Effector CD8-positive, alpha-beta T cell (primary cell): ENCODE measurements around the gene FGF18.

Source experiments
- DNase-seq: peaks from one replicate; lab custom pipeline; 2025; lab: John Stamatoyannopoulos, UW

FGF18 gene

GRCh38 chr5:171442287-171443042, 23.0 kb downstream of the FGF18 start:
- no peak for DNase-seq

GRCh38 chr5:171444582-171444981, 25.1 kb downstream of the FGF18 start:
- no peak for DNase-seq

GRCh38 chr5:171445644-171446516, 26.4 kb downstream of the FGF18 start:
- no peak for DNase-seq

- DNase-seq, result no peak
Observed at GRCh38 chr5:171447226-171447625, 27.8 kb downstream of the FGF18 start.

GRCh38 chr5:171449426-171449825, 30.0 kb downstream of the FGF18 start:
- no peak for DNase-seq

- no peak for DNase-seq
Observed at GRCh38 chr5:171450423-171451331, 31.2 kb downstream of the FGF18 start.

GRCh38 chr5:171451421-171451820, 32.0 kb downstream of the FGF18 start:
- no peak for DNase-seq

GRCh38 chr5:171453056-171453725, 33.7 kb downstream of the FGF18 start:
- DNase-seq, result no peak

GRCh38 chr5:171453988-171454387, 34.5 kb downstream of the FGF18 start:
- no peak for DNase-seq

GRCh38 chr5:171454549-171454948, 35.1 kb downstream of the FGF18 start:
- DNase-seq, result no peak

GRCh38 chr5:171455522-171455921, 36.1 kb downstream of the FGF18 start:
- DNase-seq, result no peak

- no peak for DNase-seq
Observed at GRCh38 chr5:171457208-171457981, 37.9 kb downstream of the FGF18 start.

GRCh38 chr5:171459839-171460238, 40.4 kb downstream of the FGF18 start:
- no peak for DNase-seq

GRCh38 chr5:171462136-171462927, 42.9 kb downstream of the FGF18 start:
- no peak for DNase-seq

- no peak for DNase-seq
Observed at GRCh38 chr5:171462928-171463861, 43.7 kb downstream of the FGF18 start.

GRCh38 chr5:171463862-171464229, 44.4 kb downstream of the FGF18 start:
- DNase-seq, result no peak

GRCh38 chr5:171464829-171465228, 45.4 kb downstream of the FGF18 start:
- no peak for DNase-seq

- no peak for DNase-seq
Observed at GRCh38 chr5:171467107-171467506, 47.7 kb downstream of the FGF18 start.

GRCh38 chr5:171469326-171469725, 49.9 kb downstream of the FGF18 start:
- DNase-seq, result no peak
